ENCODE measurements around the gene PIP4P1. TPM values are rescaled to one million over a fixed set of nuclear protein-coding genes. Genes with fewer than 3 reads are reported as not detected.

PIP4P1 gene
- total RNA-seq, 1 experiment from 2014 or later, result 32.4 TPM

GRCh38 chr14:20416223-20416622 lies 45.0 kb downstream of the PIP4P1 start:
- peaks cover 13% of the 10 kb centered on the region for H3K4me1 ChIP-seq (ENCODE audit: insufficient read depth, low read length, poor library complexity, severe bottlenecking)
- no peak for TF ChIP-seq CTCF (conservative IDR thresholded peaks at IDR 0.05; ENCODE audit: low read depth, low read length)
- no peak for TF ChIP-seq EZH2 (IDR thresholded peaks at IDR 0.05; ENCODE audit: borderline replicate concordance, low read depth, low read length, poor library complexity, severe bottlenecking)
- no peak for DNase-seq (ENCODE audit: low spot score)
- H3K4me3 ChIP-seq (ENCODE audit: low read depth, low read length, poor library complexity, severe bottlenecking), result no peak overlapping the region
- H3K36me3 ChIP-seq (ENCODE audit: insufficient read depth, low read length, poor library complexity, severe bottlenecking), result no peaks in the 10 kb centered on the region
- ChIA-PET POLR2A (ENCODE audit: low non-redundant PET) (no interaction called here), CTCF (interaction anchor here (0.7 to 1.2 kb wide), 5 partner anchors 25 to 194 kb away, joined by 3 to 6 read pairs (median 3); partner anchors contain the start of genes APEX1 and PARP2)
- no peaks in the 10 kb centered on the region for H3K9me3 ChIP-seq (ENCODE audit: low read depth, low read length, poor library complexity, severe bottlenecking)
- H3K27ac ChIP-seq (ENCODE audit: low read depth, low read length, poor library complexity, severe bottlenecking), result no peak overlapping the region
- no peaks in the 10 kb centered on the region for H3K27me3 ChIP-seq (replicated peaks; ENCODE audit: insufficient read depth, low read depth, low read length, poor library complexity)
- no TSS peak for BruUV-seq (replicated peaks)
- intact Hi-C loops (cut with micrococcal nuclease; ENCODE audit: unreplicated experiment), result no loop called here

- BruUV-seq (replicated peaks), result no TSS peak
- Histone ChIP-seq H3K27ac (ENCODE audit: low read depth, low read length, poor library complexity, severe bottlenecking) (no peak overlapping the region), H3K4me3 (ENCODE audit: low read depth, low read length, poor library complexity, severe bottlenecking) (no peak overlapping the region), H3K9me3 (ENCODE audit: low read depth, low read length, poor library complexity, severe bottlenecking) (no peaks in the 10 kb centered on the region), H3K36me3 (ENCODE audit: insufficient read depth, low read length, poor library complexity, severe bottlenecking) (no peaks in the 10 kb centered on the region), H3K4me1 (ENCODE audit: insufficient read depth, low read length, poor library complexity, severe bottlenecking) (peaks cover 13% of the 10 kb centered on the region), H3K27me3 (replicated peaks; ENCODE audit: insufficient read depth, low read depth, low read length, poor library complexity) (no peaks in the 10 kb centered on the region)
- CTCF ChIA-PET, result interaction anchor here (0.6 to 1.2 kb wide), 7 partner anchors 25 to 555 kb away, joined by 3 to 6 read pairs (median 3); partner anchors contain the start of genes APEX1 and PARP2
- POLR2A ChIA-PET (ENCODE audit: low non-redundant PET), result no interaction called here
- TF ChIP-seq EZH2 (IDR thresholded peaks at IDR 0.05; ENCODE audit: borderline replicate concordance, low read depth, low read length, poor library complexity, severe bottlenecking) (no peak), CTCF (conservative IDR thresholded peaks at IDR 0.05; ENCODE audit: low read depth, low read length) (peak; percentile 74)
- peak; percentile 80 for DNase-seq (ENCODE audit: low spot score)
- intact Hi-C loops (cut with micrococcal nuclease; ENCODE audit: unreplicated experiment), result no loop called here
These were observed 45.4 kb downstream of the PIP4P1 start for GRCh38 chr14:20415782-20416206.

GRCh38 chr14:20413744-20414082 lies 47.5 kb downstream of the PIP4P1 start:
- no peaks in the 10 kb centered on the region for H3K36me3 ChIP-seq (ENCODE audit: insufficient read depth, low read length, poor library complexity, severe bottlenecking)
- peak overlapping the region; percentile 85 for H3K27ac ChIP-seq (ENCODE audit: low read depth, low read length, poor library complexity, severe bottlenecking)
- H3K9me3 ChIP-seq (ENCODE audit: low read depth, low read length, poor library complexity, severe bottlenecking), result no peaks in the 10 kb centered on the region
- BruUV-seq (replicated peaks), result TSS peak; percentile 90
- CTCF ChIA-PET, result interaction anchor here (0.6 kb wide), 1 partner anchor 288 kb away, joined by 6 read pairs; no protein-coding TSS in a partner anchor
- peaks cover 13% of the 10 kb centered on the region for H3K4me1 ChIP-seq (ENCODE audit: insufficient read depth, low read length, poor library complexity, severe bottlenecking)
- POLR2A ChIA-PET (ENCODE audit: low non-redundant PET), result no interaction called here
- no peaks in the 10 kb centered on the region for H3K27me3 ChIP-seq (replicated peaks; ENCODE audit: insufficient read depth, low read depth, low read length, poor library complexity)
- peak; percentile 18 for DNase-seq (ENCODE audit: low spot score)
- H3K4me3 ChIP-seq (ENCODE audit: low read depth, low read length, poor library complexity, severe bottlenecking), result peak overlapping the region; percentile 78
- no peak for TF ChIP-seq EZH2 (IDR thresholded peaks at IDR 0.05; ENCODE audit: borderline replicate concordance, low read depth, low read length, poor library complexity, severe bottlenecking)
- TF ChIP-seq CTCF (conservative IDR thresholded peaks at IDR 0.05; ENCODE audit: low read depth, low read length), result no peak
- intact Hi-C loops (cut with micrococcal nuclease; ENCODE audit: unreplicated experiment), result loop anchor here (2.0 to 5.0 kb wide), 2 partner anchors 195 to 269 kb away; partner anchors contain the start of gene RNASE4

Measured in A673 (cell line).